Measurements from ENCODE around the gene CSGALNACT2.

DNA sequence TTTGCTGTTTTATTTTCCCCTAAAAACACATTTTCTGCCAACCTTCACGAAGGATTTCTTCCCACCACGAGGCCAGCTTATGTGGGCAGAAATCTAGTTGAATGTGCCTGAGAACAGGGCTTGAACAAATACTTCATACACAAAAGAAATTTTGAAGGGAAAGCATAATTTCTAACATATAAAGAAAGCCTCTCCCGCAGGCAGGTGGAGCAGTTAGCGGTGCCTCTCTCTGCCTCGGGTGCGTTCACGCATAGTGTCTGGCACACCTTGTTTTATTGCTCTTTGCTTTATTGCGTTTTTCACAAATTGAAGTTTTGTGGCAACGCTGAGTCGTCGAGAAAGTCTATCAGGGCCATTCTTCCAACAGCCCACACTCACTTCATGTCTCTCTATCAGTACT lies 7.0 kb upstream of the CSGALNACT2 start:
- TF ChIP-seq, protein P1, sequence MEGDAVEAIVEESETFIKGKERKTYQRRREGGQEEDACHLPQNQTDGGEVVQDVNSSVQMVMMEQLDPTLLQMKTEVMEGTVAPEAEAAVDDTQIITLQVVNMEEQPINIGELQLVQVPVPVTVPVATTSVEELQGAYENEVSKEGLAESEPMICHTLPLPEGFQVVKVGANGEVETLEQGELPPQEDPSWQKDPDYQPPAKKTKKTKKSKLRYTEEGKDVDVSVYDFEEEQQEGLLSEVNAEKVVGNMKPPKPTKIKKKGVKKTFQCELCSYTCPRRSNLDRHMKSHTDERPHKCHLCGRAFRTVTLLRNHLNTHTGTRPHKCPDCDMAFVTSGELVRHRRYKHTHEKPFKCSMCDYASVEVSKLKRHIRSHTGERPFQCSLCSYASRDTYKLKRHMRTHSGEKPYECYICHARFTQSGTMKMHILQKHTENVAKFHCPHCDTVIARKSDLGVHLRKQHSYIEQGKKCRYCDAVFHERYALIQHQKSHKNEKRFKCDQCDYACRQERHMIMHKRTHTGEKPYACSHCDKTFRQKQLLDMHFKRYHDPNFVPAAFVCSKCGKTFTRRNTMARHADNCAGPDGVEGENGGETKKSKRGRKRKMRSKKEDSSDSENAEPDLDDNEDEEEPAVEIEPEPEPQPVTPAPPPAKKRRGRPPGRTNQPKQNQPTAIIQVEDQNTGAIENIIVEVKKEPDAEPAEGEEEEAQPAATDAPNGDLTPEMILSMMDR (IDR thresholded peaks at IDR 0.05): no peak
- TF ChIP-seq POLR2A (IDR thresholded peaks at IDR 0.05): no peak

Measured in testis (tissue), 2 donors.